Gastrocnemius medialis (tissue), 4 donors: Measurements from ENCODE around the gene ADAP1. TPM values are rescaled to one million over a fixed set of nuclear protein-coding genes. Genes with fewer than 3 reads are reported as not detected.
"Not testable (repeated sequence)": the region's sequence is repeated elsewhere in the genome, so short reads cannot be mapped to it uniquely, and the experiment has no call there.

ENCODE experiments used
- ATAC-seq, 2 donors: fragments of 150-250 bp; one replicate each; pipeline ENCODE4 v1.9.1; 2016
- DNase-seq, 2 donors: peaks; one replicate each; pipeline ENCODE4 v3.0.0-alpha.2; 2019
- H3K27ac ChIP-seq, 4 donors: fragments of 200-600 bp; sonication (generic); 1 replicate in 1 of 4; 2 replicates in 3 of 4; pipeline ENCODE4 v1.5.1; 2016 to 2018; ENCODE audit warnings: mild to moderate bottlenecking in 2 of 4, moderate library complexity in 1 of 4
- H3K27me3 ChIP-seq, 3 donors: fragments of 200-600 bp; sonication (generic) in 2 of 3; 1 replicate in 1 of 3; 2 replicates in 2 of 3; pipeline versions ENCODE4 v1.5.1 to v1.6.0; 2016 to 2019; ENCODE audit warnings: mild to moderate bottlenecking in 1 of 3, moderate library complexity in 1 of 3
- H3K36me3 ChIP-seq, 2 donors: fragments of 200-600 bp; sonication (generic) in 1 of 2; one replicate each; pipeline ENCODE4 v1.5.1; 2017 to 2018
- H3K4me1 ChIP-seq, 2 donors: fragments of 200-600 bp; sonication (generic) in 1 of 2; one replicate each; pipeline ENCODE4 v1.5.1; 2016 to 2017; ENCODE audit warnings: mild to moderate bottlenecking in 2 of 2
- H3K4me3 ChIP-seq, 4 donors: fragments of 200-600 bp; sonication (generic) in 3 of 4; 1 replicate in 1 of 4; 2 replicates in 3 of 4; pipeline ENCODE4 v1.5.1; 2016 to 2019; ENCODE audit warnings: mild to moderate bottlenecking in 2 of 4
- H3K9me3 ChIP-seq, 3 donors: fragments of 200-600 bp; sonication (generic) in 2 of 3; 1 replicate in 1 of 3; 2 replicates in 2 of 3; pipeline ENCODE4 v1.5.1; 2016 to 2019
- POLR2A ChIP-seq, 2 donors: fragments of 450-650 bp; IDR thresholded peaks; one replicate each; pipeline ENCODE4 v1.6.1; 2017; ENCODE audit warnings: antibody characterized with exemption in 2 of 2, mild to moderate bottlenecking in 2 of 2, moderate library complexity in 2 of 2
- in situ Hi-C, 4 donors: fragments of 200-750 bp; cut with MboI; loops; one replicate each; pipeline versions ENCODE4 v1.15.0 to v1.8.0; 2017; ENCODE audit warnings: low sequenced_read_pairs in 4 of 4
- intact Hi-C: fragments of 100-400 bp; cut with DNase I; formaldehyde crosslinking; loops from one replicate; pipeline ENCODE4 v1.15.1; 2023; ENCODE audit warnings: low total_unique reads
- total RNA-seq, 4 donors: library from RNA; depleted of rRNA; stranded (reverse); fragments of >200 nt; gene quantifications; one replicate each; pipeline versions ENCODE4 v1.1.0 to v1.2.3, GENCODE V29; 2016
- TF ChIP-seq, protein P1 (sequence below), 5 experiments: fragments of 450-650 bp in 3 of 5; fragments of 200-600 bp in 2 of 5; sonication (generic) in 2 of 5; IDR thresholded peaks in 4 of 5; conservative IDR thresholded peaks in 1 of 5; 1 replicate in 4 of 5; 2 replicates in 1 of 5; pipeline ENCODE4 v1.5.1; 2016 to 2019; ENCODE audit warnings: antibody characterized with exemption in 5 of 5, mild to moderate bottlenecking in 3 of 5, moderate library complexity in 3 of 5

The ADAP1 gene
- total RNA-seq, 4 donors from 2014 or later, result 0.71 to 5.0 (median 1.1) TPM

- H3K4me1 ChIP-seq, result peaks cover 15 to 27% of the 10 kb centered on the region in 2 donors
- intact Hi-C loops, result no loop called here
- H3K36me3 ChIP-seq, result peaks cover 0 to 8% of the 10 kb centered on the region in 2 donors
- H3K27ac ChIP-seq, result no peak overlapping the region
- in situ Hi-C loops, result no loop called here
- no peaks in the 10 kb centered on the region for H3K9me3 ChIP-seq
- TF ChIP-seq POLR2A (IDR thresholded peaks at IDR 0.05), result no peak
- TF ChIP-seq, protein P1, sequence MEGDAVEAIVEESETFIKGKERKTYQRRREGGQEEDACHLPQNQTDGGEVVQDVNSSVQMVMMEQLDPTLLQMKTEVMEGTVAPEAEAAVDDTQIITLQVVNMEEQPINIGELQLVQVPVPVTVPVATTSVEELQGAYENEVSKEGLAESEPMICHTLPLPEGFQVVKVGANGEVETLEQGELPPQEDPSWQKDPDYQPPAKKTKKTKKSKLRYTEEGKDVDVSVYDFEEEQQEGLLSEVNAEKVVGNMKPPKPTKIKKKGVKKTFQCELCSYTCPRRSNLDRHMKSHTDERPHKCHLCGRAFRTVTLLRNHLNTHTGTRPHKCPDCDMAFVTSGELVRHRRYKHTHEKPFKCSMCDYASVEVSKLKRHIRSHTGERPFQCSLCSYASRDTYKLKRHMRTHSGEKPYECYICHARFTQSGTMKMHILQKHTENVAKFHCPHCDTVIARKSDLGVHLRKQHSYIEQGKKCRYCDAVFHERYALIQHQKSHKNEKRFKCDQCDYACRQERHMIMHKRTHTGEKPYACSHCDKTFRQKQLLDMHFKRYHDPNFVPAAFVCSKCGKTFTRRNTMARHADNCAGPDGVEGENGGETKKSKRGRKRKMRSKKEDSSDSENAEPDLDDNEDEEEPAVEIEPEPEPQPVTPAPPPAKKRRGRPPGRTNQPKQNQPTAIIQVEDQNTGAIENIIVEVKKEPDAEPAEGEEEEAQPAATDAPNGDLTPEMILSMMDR (IDR thresholded peaks at IDR 0.05 in 4 of 5, conservative IDR thresholded peaks at IDR 0.05 in 1 of 5), result no peak
- no peak overlapping the region for H3K4me3 ChIP-seq
- peaks cover 0 to 6% (median 0%) of the 10 kb centered on the region in 3 donors for H3K27me3 ChIP-seq
- DNase-seq (no peak), ATAC-seq (no peak)
Observed at GRCh38 chr7:962401-963081, 8.1 kb upstream of the ADAP1 start.

DNA sequence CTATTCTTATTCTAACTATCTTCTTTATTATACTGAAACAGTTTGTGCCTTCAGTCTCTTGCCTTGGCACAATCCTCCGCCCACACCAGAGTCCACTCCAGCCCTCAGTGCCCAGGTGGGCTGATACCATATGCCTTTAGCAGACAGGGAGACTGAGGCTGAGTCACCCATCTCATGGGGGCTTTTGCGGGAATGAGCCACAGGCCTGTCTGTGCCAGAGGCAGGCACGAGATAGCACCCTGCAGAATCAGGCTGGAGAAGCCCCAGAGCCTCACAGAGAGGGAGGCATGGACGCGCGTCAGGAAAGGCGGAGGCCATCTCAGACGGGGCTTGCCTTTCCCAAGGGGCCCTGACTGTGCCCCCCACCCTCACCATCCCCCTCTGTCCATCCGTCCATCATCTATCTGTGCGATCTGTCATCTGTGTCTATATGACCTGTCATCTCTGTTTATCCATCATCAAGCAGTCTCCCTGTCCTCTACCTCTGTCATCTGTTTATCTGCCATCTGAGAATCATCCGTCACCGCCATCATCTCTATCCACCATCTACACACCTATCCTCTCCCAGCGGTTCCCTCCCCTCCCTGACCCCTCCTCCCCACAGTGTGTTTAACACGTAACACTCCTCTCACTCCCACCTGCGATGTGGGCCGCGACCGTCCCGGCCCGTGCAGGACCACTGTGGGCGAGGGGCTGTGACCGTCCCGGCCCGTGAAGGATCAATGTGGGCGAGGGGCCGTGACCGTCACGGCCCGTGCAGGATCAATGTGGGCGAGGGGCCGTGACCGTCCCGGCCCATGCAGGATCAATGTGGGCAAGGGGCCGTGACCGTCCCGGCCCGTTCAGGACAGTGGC lies 7.3 kb upstream of the ADAP1 start:
- no peak for TF ChIP-seq POLR2A (IDR thresholded peaks at IDR 0.05)
- ATAC-seq (no peak), DNase-seq (no peak)
- Histone ChIP-seq H3K9me3 (no peaks in the 10 kb centered on the region), H3K4me1 (peaks cover 15 to 27% of the 10 kb centered on the region in 2 donors), H3K27ac (no peak overlapping the region), H3K36me3 (peaks cover 0 to under 1% of the 10 kb centered on the region in 2 donors), H3K27me3 (peaks cover 0 to 9% (median 2%) of the 10 kb centered on the region in 3 donors), H3K4me3 (no peak overlapping the region)
- in situ Hi-C loops, result no loop called here
- intact Hi-C loops, result no loop called here

DNA sequence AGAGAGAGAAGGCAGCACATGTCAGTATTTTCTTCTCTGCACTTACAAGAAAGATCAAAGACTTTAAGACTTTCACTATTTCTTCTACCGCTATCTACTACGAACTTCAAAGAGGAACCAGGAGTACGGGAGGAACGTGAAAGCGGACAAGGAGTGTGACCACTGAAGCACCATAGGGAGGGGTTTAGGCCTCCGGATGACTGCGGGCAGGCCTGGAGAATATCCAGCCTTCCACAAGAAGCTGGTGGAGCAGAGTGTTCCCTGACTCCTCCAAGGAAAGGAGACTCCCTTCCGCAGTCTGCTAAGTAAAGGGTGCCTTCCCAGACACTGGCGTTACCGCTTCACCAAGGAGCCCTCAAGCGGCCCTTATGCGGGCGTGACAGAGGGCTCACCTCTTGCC lies 6.5 kb upstream of the ADAP1 start:
- in situ Hi-C loops, H3K36me3 ChIP-seq, ATAC-seq, H3K27ac ChIP-seq, H3K4me3 ChIP-seq, H3K27me3 ChIP-seq, DNase-seq, H3K9me3 ChIP-seq, intact Hi-C loops: not testable (repeated sequence)
- peaks cover 15 to 25% of the 10 kb centered on the region in 2 donors for H3K4me1 ChIP-seq

DNA sequence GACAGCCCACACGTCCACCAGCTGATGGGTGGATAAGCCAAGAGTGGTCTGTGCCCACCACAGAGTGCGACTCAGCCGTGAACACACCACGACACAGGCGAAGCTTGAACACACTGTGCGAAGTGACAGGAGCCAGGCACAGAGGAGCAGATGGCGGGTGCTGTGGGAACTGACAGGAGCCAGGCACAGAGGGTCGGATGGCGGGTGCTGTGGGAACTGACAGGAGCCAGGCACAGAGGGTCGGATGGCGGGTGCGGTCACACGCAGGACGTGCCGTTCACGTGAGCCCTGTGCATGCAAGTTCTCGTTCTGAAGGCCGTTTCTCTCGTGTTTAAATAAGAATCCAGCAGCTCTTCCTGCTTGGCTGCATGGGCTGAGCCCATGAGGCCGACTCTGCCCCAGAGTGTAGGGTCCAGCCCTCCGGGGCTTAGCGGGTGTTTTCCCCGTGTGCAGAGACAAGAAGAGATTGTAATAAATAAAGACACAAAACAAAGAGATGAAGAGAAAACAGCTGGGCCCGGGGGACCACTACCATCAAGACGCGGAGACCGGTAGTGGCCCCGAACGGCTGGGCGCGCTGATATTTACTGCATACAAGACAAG lies 5.9 kb upstream of the ADAP1 start:
- Histone ChIP-seq H3K27ac (no peak overlapping the region), H3K27me3 (peaks cover 1 to 9% (median 2%) of the 10 kb centered on the region in 3 donors), H3K36me3 (no peaks in the 10 kb centered on the region), H3K4me3 (no peak overlapping the region), H3K4me1 (peaks cover 14 to 19% of the 10 kb centered on the region in 2 donors), H3K9me3 (no peaks in the 10 kb centered on the region)
- intact Hi-C loops (no loop called here), in situ Hi-C loops (no loop called here)
- ATAC-seq, result no peak
- no peak for TF ChIP-seq POLR2A (IDR thresholded peaks at IDR 0.05)
- TF ChIP-seq, protein P1 (IDR thresholded peaks at IDR 0.05 in 4 of 5, conservative IDR thresholded peaks at IDR 0.05 in 1 of 5), result no peak
- no peak for DNase-seq

GRCh38 chr7:959740-960139 lies 5.3 kb upstream of the ADAP1 start:
- H3K27ac ChIP-seq, in situ Hi-C loops, H3K4me3 ChIP-seq, ATAC-seq, DNase-seq, H3K36me3 ChIP-seq, H3K27me3 ChIP-seq, H3K9me3 ChIP-seq: not testable (repeated sequence)
- peaks cover 8 to 13% of the 10 kb centered on the region in 2 donors for H3K4me1 ChIP-seq
- intact Hi-C loops, result loop anchor here (10.0 kb wide), 1 partner anchor 175 kb away; no protein-coding TSS in a partner anchor

DNA sequence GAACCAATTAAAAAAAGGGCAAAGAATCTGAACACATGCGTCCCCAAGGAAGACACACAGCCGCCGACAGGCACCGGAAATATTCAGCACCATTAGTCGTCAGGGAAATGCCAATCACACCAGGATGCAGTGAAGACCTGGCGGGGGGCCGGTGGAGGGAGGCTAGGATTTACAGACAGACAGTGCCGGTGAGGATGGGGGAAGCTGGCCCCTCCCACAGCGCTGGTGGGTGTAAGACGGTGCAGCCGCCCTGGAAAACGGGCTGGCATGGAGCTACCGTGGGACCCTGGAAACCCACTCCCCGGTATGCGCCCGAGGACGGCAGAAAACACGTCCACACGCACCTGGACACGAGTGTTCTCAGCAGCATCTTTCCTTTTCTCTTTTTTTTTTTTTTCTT lies 4.8 kb upstream of the ADAP1 start:
- H3K36me3 ChIP-seq, result no peaks in the 10 kb centered on the region
- H3K4me1 ChIP-seq, result peaks cover 3 to 9% of the 10 kb centered on the region in 2 donors
- peaks cover 2 to 9% (median 8%) of the 10 kb centered on the region in 3 donors for H3K27me3 ChIP-seq
- H3K27ac ChIP-seq, result no peak overlapping the region
- H3K9me3 ChIP-seq, result no peaks in the 10 kb centered on the region
- DNase-seq (no peak), ATAC-seq (no peak)
- intact Hi-C loops, result loop anchor here (10.0 kb wide), 1 partner anchor 174 kb away; no protein-coding TSS in a partner anchor
- in situ Hi-C loops, result no loop called here
- TF ChIP-seq, protein P1 (IDR thresholded peaks at IDR 0.05 in 4 of 5, conservative IDR thresholded peaks at IDR 0.05 in 1 of 5), result no peak
- TF ChIP-seq POLR2A (IDR thresholded peaks at IDR 0.05), result no peak
- no peak overlapping the region for H3K4me3 ChIP-seq
